ENCODE results near the gene SH3BP5L. TPM values are rescaled to one million over a fixed set of nuclear protein-coding genes. Genes with fewer than 3 reads are reported as not detected.

SH3BP5L gene
- total RNA-seq (2022; extraction: Qiagen RNA extraction; ENCODE audit: low read depth), result 23.5 to 29.8 TPM (median 25.4 TPM) in 5 replicates

GRCh38 chr1:248825909-248826760 lies at the start of gene SH3BP5L:
TSS of gene SH3BP5L (minus strand) at chr1:248825915. CDS start at chr1:248824935, 980 bp downstream.

GRCh38 chr1:248858891-248859889 lies 33.5 kb upstream of the SH3BP5L start, which contains the start of gene ZNF692:
TSS of gene ZNF692 (minus strand) at chr1:248859085. CDS start at chr1:248858309, 776 bp downstream.

GRCh38 chr1:248837781-248838356 lies 12.2 kb upstream of the SH3BP5L start, which contains the start of gene ZNF672:
TSS of gene ZNF672 (plus strand) at chr1:248838224. CDS start at chr1:248847275, 9,051 bp downstream.

Other genes with a start within 250 kb of the SH3BP5L start
- not detected in 5 replicates for gene OR2T10, start 228.2 kb downstream of the SH3BP5L start, total RNA-seq (2022; extraction: Qiagen RNA extraction; ENCODE audit: low read depth)
- gene OR2T11, start 190.8 kb downstream of the SH3BP5L start, total RNA-seq (2022; extraction: Qiagen RNA extraction; ENCODE audit: low read depth), result not detected in 5 replicates
- gene OR2T35, start 180.6 kb downstream of the SH3BP5L start, total RNA-seq (2022; extraction: Qiagen RNA extraction; ENCODE audit: low read depth), result not detected in 5 replicates
- gene OR2T27, start 170.4 kb downstream of the SH3BP5L start, total RNA-seq (2022; extraction: Qiagen RNA extraction; ENCODE audit: low read depth), result not detected in 5 replicates
- gene OR14I1, start 123.1 kb downstream of the SH3BP5L start, total RNA-seq (2022; extraction: Qiagen RNA extraction; ENCODE audit: low read depth), result not detected in 5 replicates
- 0.15 to 0.40 TPM (median 0.26 TPM) in 3 of 5 replicates, not detected in the others for gene LYPD8, start 70.2 kb downstream of the SH3BP5L start, total RNA-seq (2022; extraction: Qiagen RNA extraction; ENCODE audit: low read depth)
- gene ZNF672, start 12.3 kb upstream of the SH3BP5L start, total RNA-seq (2022; extraction: Qiagen RNA extraction; ENCODE audit: low read depth), result 15.2 to 25.5 TPM (median 24.4 TPM) in 5 replicates
- gene ZNF692, start 33.2 kb upstream of the SH3BP5L start, total RNA-seq (2022; extraction: Qiagen RNA extraction; ENCODE audit: low read depth), result 18.0 to 29.0 TPM (median 28.2 TPM) in 5 replicates
- 4.3 to 5.5 TPM (median 4.4 TPM) in 5 replicates for gene PGBD2, start 80.3 kb upstream of the SH3BP5L start, total RNA-seq (2022; extraction: Qiagen RNA extraction; ENCODE audit: low read depth)

Data from A549 treated with CpdA at 1 μM for 4 hours (cell line).